Gastroesophageal sphincter (tissue), 4 donors: ENCODE data around the gene TMTC2. TPM values are rescaled to one million over a fixed set of nuclear protein-coding genes. Genes with fewer than 3 reads are reported as not detected.

Experiments
- ATAC-seq: fragments of 150-250 bp; one replicate; pipeline ENCODE4 v1.9.1; 2016; ENCODE audit warnings: mild to moderate bottlenecking, moderate library complexity
- H3K27ac ChIP-seq, 4 donors: fragments of 200-600 bp; sonication (generic) in 3 of 4; 1 replicate in 3 of 4; 2 replicates in 1 of 4; pipeline ENCODE4 v1.5.1; 2016 to 2019
- H3K27me3 ChIP-seq: fragments of 200-600 bp; sonication (generic); one replicate; pipeline ENCODE4 v1.5.1; 2019
- H3K36me3 ChIP-seq, 2 donors: fragments of 200-600 bp; sonication (generic); one replicate each; pipeline ENCODE4 v1.5.1; 2019; ENCODE audit warnings: control low read depth in 1 of 2
- H3K4me1 ChIP-seq, 3 donors: fragments of 200-600 bp; sonication (generic); 1 replicate in 2 of 3; 2 replicates in 1 of 3; pipeline ENCODE4 v1.5.1; 2016 to 2019; ENCODE audit warnings: control low read depth in 2 of 3
- H3K4me3 ChIP-seq, 2 donors: fragments of 200-600 bp; sonication (generic); one replicate each; pipeline ENCODE4 v1.5.1; 2019; ENCODE audit warnings: mild to moderate bottlenecking in 1 of 2, moderate library complexity in 1 of 2
- H3K9me3 ChIP-seq, 3 donors: fragments of 200-600 bp; sonication (generic); one replicate each; pipeline ENCODE4 v1.5.1; 2017 to 2019; ENCODE audit warnings: control low read depth in 2 of 3
- CTCF ChIP-seq, 4 experiments: fragments of 200-600 bp in 2 of 4; fragments of 450-650 bp in 2 of 4; sonication (generic) in 1 of 4; IDR thresholded peaks; one replicate each; pipeline ENCODE4 v1.5.1; 2017 to 2019; ENCODE audit warnings: antibody characterized with exemption in 4 of 4, mild to moderate bottlenecking in 2 of 4, moderate library complexity in 2 of 4
- EP300 ChIP-seq: sonication (generic); formaldehyde crosslinking; IDR thresholded peaks from one replicate; pipeline ENCODE4 v1.6.1; 2017; ENCODE audit warnings: antibody characterized with exemption, mild to moderate bottlenecking
- POLR2A ChIP-seq, 2 donors: fragments of 450-650 bp; IDR thresholded peaks; one replicate each; pipeline ENCODE4 v1.6.1; 2017; ENCODE audit warnings: antibody characterized with exemption in 2 of 2, mild to moderate bottlenecking in 2 of 2, moderate library complexity in 1 of 2
- POLR2AphosphoS5 ChIP-seq: sonication (generic); formaldehyde crosslinking; IDR thresholded peaks from one replicate; pipeline ENCODE4 v1.6.1; 2017; ENCODE audit warnings: antibody characterized with exemption
- WGBS, 2 donors: methylation state at CpG; one replicate each; pipeline ENCODE4 v1.1.5; 2018; ENCODE audit warnings: low coverage in 1 of 2; 5-methylcytosine and 5-hydroxymethylcytosine counted together
- total RNA-seq, 4 donors: library from RNA; depleted of rRNA; stranded (reverse); fragments of >200 nt; gene quantifications; one replicate each; pipeline ENCODE4 v1.1.0, GENCODE V29; 2016

Gene TMTC2
- total RNA-seq, 4 donors from 2014 or later: 7.4 to 21.8 (median 16.0) TPM

GRCh38 chr12:82870771-82871377 is 184.2 kb downstream of the TMTC2 start:
- ATAC-seq: no peak
- no peaks in the 10 kb centered on the region for H3K9me3 ChIP-seq
- H3K27me3 ChIP-seq: no peaks in the 10 kb centered on the region
- H3K27ac ChIP-seq: no peak overlapping the region
- H3K4me1 ChIP-seq: peaks cover 0 to 10% (median 0%) of the 10 kb centered on the region in 3 donors
- H3K36me3 ChIP-seq: no peaks in the 10 kb centered on the region
- H3K4me3 ChIP-seq: no peak overlapping the region
- no peak for TF ChIP-seq EP300
- no peak for TF ChIP-seq POLR2AphosphoS5
- TF ChIP-seq POLR2A (IDR thresholded peaks at IDR 0.05): no peak
- no peak for TF ChIP-seq CTCF (IDR thresholded peaks at IDR 0.05)

DNA sequence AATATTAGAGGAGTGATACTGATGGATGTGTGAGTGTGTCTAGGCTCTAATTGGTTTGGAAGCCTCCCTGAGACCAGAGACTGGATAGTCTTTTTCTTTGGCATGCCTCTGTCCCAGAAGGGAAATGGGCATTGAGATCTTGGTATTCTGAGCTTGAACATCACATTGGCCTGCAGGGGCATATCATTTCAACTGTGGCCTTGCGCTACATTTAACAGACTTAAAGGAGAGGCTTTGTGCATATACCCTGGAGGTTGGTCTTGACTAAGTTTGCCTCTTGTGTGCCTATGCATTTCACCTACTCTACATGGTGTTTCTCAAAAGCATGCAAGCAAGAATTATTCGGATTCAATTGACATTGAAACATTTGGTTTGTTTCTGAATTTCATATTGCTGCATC is 185.4 kb downstream of the TMTC2 start:
- TF ChIP-seq EP300 (no peak), POLR2AphosphoS5 (no peak), POLR2A (IDR thresholded peaks at IDR 0.05) (no peak), CTCF (IDR thresholded peaks at IDR 0.05) (no peak)
- no peak overlapping the region for H3K4me3 ChIP-seq
- H3K4me1 ChIP-seq: peaks cover 0 to 10% (median 0%) of the 10 kb centered on the region in 3 donors
- no peak for ATAC-seq
- no peaks in the 10 kb centered on the region for H3K36me3 ChIP-seq
- 91 to 93% methylated on average over 2 of the region's 2 CpGs for WGBS, 2 donors
- H3K27ac ChIP-seq: no peak overlapping the region
- no peaks in the 10 kb centered on the region for H3K9me3 ChIP-seq
- H3K27me3 ChIP-seq: no peaks in the 10 kb centered on the region

GRCh38 chr12:82873309-82873708 is 186.6 kb downstream of the TMTC2 start:
- Histone ChIP-seq H3K4me1 (peaks cover 0 to 10% (median 0%) of the 10 kb centered on the region in 3 donors), H3K4me3 (no peak overlapping the region), H3K27ac (no peak overlapping the region), H3K27me3 (no peaks in the 10 kb centered on the region), H3K9me3 (no peaks in the 10 kb centered on the region), H3K36me3 (no peaks in the 10 kb centered on the region)
- ATAC-seq: no peak
- TF ChIP-seq CTCF (IDR thresholded peaks at IDR 0.05) (no peak), POLR2AphosphoS5 (no peak)

GRCh38 chr12:82873951-82874350 is 187.2 kb downstream of the TMTC2 start:
- no peak for ATAC-seq
- H3K27ac ChIP-seq: no peak overlapping the region
- peaks cover 0 to 10% (median 0%) of the 10 kb centered on the region in 3 donors for H3K4me1 ChIP-seq
- TF ChIP-seq POLR2AphosphoS5 (no peak), CTCF (IDR thresholded peaks at IDR 0.05) (no peak), EP300 (no peak), POLR2A (IDR thresholded peaks at IDR 0.05) (no peak)
- H3K4me3 ChIP-seq: no peak overlapping the region
- H3K27me3 ChIP-seq: no peaks in the 10 kb centered on the region
- no peaks in the 10 kb centered on the region for H3K9me3 ChIP-seq
- 79 to 96% methylated on average over 3 of the region's 3 CpGs for WGBS, 2 donors
- H3K36me3 ChIP-seq: no peaks in the 10 kb centered on the region

DNA sequence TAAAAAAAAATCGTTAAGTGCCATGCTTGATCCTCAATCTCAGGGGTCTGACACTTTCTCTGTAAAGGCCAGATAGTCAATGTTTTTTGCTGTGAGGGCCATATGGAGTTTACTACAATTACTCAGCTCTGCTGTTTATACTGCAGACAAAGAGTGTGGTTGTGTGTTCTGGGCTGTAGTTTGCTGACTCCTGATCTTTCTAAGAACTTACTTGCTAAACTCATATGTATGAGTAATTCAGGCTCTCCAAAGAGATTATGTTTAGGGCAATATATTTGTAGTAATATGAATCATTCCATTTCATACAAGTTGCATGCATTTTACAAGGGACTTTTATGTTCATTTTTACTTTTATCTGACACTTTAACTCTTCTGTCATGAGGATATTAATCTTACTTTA is 188.2 kb downstream of the TMTC2 start:
- no peaks in the 10 kb centered on the region for H3K27me3 ChIP-seq
- no peak overlapping the region for H3K4me3 ChIP-seq
- WGBS, 2 donors: 60 to 86% methylated on average over 1 of the region's 1 CpG
- no peaks in the 10 kb centered on the region for H3K9me3 ChIP-seq
- TF ChIP-seq CTCF (IDR thresholded peaks at IDR 0.05) (no peak), EP300 (no peak), POLR2AphosphoS5 (no peak), POLR2A (IDR thresholded peaks at IDR 0.05) (no peak)
- no peak overlapping the region for H3K27ac ChIP-seq
- H3K36me3 ChIP-seq: no peaks in the 10 kb centered on the region
- peaks cover 0 to 17% (median 0%) of the 10 kb centered on the region in 3 donors for H3K4me1 ChIP-seq
- no peak for ATAC-seq
